HG02970 (cell line): ENCODE data around the gene KLHL35.

ENCODE experiments used
- ATAC-seq: cut with Tn5 transposase; IDR thresholded peaks from one replicate; pipeline ENCODE4 v1.9.1; 2021; ENCODE audit warnings: mild to moderate bottlenecking, moderate library complexity, moderate number of reproducible peaks; ENCODE audit not compliant: unreplicated experiment, low FRiP score

The KLHL35 gene

DNA sequence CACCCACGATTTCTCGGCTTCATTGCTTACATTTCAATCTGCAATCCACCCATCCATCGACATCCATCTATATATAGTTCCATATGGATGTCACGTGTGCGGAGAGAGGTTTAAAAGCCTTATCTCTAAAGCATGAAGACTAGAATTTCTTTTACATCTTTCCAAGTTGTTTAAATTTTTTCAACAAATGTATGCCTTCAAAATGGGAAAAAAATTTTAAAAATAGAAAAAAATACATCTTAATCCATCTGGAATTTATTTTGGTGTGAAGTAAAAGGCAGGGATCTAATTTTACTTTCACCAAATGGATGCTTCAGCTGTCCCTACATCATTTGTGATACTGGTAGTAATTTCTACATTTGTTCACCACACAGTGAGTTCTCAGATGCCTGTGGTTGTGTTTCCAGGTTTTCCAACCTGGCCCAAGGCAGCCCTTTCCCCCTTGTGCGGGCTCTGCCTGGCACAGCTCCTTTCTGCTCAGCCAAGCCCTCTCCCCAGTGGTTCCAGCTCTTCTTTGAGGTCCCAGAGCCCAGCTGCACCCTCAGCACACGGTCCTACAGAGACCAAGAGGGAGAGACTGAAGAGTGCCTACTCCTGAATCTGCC is 37.6 kb upstream of the KLHL35 start:
- ATAC-seq, result no peak

DNA sequence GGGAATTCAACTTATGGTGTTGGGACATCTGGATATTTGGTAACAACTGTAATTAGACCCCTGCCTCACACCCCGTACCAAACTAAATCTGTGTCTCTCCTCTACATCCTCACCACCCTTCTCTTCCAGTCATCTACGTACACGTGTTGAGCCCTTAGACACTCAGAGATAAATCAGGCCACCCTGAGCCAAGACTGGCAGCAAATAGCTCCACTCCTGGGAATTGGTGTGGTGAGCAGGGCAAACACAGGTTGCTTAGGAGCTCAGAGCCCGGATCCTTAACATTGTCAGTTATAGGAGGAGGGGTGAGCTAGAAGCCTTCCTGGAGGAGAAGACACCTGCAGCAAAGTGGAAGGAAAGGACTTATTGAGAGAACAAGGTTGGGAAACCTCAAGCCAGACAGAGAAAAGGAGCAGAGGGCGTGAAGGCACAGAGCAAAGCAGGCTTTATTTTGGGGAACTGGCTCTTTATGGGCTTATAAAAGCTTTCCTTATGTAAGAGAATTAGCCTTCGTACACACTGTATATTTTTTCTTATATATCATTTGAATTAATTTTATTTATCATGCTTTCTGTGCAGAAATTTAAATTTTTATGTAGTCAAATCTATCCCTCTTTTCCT is 36.9 kb upstream of the KLHL35 start:
- no peak for ATAC-seq

DNA sequence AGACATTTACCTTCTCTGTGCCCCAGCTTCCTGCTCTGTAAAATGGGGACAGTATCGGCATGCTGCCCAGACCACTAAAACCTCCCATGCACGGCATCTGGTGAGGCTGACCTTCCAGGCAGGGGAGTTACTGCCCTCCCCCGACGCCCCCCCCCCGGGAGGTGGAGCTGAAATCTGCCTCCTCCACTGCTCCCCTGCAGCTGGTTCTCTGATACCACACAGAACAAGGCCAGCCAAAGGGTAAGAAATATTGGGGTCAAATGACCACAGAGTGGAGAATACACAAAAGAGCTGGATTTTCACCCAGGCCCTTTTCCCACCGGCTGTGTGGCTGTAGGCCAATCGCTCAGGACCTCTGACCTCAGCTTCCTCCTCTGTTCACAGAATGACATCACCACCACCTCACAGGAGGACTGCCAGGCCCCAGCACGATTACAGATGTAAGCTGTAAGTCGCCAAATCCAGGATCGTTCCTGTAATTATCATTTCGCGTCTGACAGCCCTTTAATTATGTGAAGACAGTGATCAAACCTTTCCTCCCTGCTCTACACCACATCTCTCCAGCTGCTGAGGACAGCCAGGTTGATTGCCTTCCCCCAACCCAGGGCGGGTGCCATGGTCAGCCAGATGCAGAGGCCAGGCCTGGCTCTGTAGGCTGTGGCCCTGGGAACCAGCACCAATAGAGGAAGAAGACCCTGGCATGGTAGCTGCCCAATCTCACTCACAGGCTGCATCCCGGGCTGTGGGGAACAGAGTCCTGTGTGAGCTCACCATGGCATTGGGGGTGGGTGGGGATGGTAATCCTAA is 35.7 kb upstream of the KLHL35 start:
- no peak for ATAC-seq

DNA sequence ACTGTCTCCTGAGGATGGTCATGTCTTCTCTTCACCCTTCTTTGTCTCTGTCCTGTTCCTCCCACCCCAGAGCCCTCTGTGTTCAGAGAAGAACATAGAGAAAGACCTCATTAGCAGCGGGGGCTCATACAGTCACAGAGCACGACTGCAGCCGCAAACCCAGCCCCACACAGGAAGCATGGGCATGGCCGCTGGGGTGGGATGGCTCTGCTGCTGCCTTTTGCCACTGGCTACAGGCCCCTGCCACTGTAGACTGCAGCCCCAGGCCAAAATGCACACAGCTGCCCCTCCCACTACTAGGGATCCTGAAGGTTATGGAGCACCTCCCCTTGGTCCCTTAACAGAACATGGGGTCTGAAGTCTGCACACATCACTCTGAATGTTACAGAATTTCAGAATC is 34.9 kb upstream of the KLHL35 start:
- ATAC-seq, result no peak

DNA sequence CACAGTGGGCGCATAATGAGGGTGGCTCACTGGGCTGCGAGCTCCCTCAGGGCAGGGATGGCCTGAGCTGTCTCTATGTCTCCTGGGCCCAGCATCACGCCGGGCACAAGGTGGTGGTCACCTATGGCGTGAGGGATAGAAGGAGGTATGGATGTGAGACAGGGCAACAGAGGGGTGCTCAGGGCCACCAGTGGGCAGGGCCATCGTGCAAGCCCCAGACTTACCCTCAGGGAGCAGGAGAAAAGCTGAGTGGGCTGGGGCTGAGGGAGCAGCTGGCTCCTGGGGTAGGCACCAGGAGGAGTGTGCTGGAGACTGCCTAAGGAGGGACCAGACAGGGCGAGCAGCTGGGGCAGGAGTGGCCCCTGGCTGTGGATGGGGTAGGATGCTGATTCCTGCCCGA is 34.3 kb upstream of the KLHL35 start:
- ATAC-seq, result no peak

DNA sequence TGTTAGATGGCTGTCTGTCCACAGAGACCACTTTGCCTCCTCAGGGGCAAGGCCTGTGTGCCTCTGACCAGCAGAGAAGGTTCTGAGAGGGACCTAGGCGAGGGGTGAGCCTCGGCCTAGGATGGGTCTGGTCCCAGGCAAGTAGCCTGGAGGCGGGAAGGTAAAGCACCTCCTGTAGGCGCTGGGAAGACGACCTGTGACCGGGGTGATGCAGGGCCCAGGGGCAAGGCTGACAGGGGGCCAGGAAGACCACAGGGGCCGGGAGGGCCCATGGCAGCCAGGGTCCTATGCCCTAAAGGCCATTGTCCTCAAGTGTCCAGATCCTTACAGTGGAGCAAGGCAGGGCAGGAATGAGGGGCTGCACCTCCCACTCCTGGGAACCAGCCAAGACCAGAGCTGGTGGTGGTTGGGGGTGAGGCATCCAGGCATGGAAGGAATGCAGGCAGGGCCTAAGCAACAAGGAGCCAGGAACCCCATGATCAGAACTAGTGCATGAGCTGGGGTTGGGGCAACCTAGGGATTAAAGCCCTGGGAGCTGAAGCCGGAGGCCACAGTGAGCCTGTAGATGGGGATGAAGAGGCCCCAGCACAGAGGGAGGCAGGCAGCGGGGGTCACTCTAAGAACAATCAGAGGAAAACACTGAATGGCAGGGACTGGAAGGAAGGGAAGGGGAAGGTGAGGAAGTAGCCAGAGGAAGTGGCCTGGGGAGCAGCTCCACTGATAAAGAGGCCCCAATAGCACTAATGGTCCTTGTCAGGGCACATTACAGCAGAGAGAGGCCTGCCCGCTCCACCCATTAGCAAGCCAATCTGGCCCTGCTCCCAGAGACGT is 32.9 kb upstream of the KLHL35 start:
- no peak for ATAC-seq

DNA sequence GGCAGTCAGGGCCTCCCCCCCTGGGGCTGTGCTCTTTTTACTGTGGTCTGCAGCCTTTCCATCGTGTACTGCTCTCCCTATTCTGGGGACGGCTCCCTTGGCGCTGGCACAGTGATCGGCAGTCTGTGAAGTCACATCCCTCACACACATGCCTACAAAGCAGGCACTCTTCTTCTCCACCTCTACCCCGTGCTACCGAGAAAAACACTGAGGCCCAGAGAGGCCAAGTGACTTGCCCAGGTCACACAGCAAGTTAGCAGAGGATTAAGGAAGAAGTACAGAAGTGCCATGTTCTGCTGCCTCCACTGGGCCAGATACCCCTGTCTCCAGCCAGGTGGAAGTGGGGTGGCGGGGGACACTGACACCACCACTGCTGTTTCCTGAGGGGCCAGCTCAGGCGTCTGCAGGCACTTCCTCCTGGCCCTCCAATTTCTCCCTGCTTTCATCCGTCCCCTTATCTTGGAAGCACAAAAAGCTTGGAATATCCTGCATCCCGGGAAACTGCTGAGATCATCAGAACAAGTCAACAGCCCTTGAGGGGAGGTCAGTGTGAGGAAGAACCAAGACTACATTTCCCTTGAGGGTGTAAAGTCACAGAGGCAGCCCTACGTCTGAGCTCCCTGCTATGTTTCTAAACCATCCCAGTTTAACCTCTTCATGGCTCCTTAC is 30.2 kb upstream of the KLHL35 start:
- no peak for ATAC-seq

DNA sequence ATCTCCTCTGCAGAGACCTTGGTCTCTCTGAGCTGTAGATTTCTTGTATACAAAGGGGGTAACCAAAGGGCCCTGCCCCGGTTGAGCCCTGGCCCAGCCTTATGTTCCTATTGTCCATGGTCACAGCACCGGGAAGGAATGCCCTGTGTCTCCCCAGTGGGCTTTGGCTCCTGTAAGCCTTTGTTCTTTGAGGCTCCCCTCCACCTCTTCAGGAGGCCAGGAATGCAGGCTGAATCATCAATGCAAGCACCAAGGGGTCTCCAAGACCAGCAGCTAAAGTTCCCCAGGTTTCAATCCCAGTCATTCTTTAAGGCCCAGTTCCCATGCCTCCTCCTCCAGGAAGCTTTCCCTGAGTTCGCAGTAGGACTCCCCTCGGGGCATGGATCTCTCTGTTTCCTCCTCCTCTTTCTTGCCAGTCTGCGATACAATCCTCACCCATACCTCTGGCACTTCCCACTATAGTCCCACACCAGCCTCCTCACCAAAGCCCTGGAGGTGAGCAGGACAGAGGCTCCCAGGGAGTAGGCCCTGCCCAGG is 29.2 kb upstream of the KLHL35 start:
- ATAC-seq, result no peak

DNA sequence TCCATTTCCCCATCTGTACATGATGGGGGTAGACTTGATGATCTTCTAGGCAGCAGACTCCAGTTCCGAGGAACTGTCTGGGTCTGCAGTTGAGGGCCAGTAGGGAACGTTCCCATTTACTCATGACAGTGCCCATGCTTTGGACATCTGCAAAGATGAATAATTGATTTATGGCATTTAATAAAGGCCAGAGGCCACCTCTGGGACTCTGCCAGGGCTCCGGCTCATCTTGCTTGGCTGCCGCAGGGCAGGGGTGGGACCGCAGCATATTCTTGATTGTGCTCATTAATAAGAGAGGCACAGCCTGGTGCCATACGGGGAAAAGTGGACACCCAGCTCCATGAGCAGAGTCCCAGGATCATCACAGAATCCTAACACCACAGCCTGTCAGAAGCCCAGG is 28.1 kb upstream of the KLHL35 start:
- no peak for ATAC-seq

DNA sequence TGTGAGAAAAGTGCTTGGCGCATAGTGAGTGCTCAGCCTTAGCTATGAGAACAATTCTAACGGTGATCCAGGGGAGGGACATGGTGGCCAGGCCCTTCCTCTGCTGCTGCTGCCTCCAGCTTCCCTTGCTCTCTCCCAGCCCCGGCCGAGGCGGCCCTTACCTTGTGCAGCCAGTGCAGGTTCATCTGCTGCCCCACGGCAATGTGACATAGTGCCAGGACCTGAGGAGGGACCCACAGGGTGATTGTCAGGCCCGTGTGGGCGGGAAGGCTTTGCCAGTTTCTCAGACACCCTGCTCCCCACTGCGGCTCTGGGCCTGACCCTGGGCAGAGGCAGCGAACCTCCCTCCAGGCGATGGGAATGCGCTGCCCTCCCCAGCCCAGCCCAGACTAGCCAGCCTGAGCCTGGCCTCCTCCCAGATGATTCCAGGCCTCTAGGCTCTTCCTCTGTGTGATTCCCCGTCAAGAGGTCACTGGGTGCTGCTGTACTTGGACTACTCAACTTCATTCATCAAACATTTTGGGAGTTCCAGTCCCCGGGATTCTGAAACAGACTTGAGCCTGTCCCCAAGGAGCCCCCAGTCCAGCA is 23.7 kb upstream of the KLHL35 start:
- ATAC-seq, result no peak

DNA sequence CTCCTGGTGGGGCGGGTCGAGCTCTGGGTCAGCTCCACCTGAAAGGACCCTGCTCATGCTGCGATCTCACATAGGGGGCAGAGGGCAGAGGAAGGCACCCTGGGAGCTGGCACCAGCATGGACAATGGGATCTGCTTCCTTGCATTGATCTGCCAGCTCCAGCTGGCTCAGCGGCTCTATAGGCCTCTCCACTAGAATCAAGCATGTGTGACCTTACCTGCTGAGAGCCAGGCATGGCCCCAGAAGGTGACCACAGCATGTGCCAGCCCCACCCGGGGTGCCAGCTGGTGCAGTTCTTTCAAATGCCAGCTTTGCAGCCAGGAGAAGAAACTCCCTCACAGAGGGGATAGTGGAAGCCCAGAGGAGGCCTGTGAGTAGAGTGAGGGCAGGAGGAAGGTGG is 22.0 kb upstream of the KLHL35 start:
- no peak for ATAC-seq

DNA sequence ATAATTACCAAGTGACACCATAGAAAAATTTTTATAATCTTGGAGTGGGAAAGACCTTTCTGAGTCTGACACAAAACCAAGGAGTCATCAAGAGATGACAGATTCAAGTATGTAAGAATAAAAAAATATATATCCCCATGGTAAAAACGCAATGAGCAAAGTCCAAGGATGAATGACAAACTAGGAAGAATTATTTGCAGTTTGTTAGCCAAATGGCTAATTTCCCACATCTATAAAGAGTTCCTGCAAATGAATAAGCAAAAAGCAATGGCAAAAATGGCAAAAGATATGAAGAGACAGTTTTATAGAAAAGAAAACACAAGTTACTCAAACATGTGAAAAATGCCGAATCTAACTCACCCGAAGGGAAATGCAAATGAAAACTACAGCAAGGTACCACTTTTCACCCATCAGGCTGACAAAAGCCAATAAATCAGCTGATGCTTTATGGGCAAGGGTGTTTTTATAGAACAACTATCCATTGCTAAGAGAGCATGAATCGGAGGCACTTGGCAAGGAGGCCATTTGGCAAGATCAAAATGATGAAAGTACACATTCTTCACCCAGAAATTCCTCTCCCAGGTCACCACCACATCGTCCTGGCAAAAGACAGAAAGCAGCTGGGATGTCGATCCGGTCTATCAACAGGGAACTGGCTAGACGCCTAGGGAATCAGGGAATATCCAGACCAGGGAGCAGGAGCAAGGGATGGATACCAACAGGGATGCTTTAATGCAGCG is 21.1 kb upstream of the KLHL35 start:
- ATAC-seq, result no peak

DNA sequence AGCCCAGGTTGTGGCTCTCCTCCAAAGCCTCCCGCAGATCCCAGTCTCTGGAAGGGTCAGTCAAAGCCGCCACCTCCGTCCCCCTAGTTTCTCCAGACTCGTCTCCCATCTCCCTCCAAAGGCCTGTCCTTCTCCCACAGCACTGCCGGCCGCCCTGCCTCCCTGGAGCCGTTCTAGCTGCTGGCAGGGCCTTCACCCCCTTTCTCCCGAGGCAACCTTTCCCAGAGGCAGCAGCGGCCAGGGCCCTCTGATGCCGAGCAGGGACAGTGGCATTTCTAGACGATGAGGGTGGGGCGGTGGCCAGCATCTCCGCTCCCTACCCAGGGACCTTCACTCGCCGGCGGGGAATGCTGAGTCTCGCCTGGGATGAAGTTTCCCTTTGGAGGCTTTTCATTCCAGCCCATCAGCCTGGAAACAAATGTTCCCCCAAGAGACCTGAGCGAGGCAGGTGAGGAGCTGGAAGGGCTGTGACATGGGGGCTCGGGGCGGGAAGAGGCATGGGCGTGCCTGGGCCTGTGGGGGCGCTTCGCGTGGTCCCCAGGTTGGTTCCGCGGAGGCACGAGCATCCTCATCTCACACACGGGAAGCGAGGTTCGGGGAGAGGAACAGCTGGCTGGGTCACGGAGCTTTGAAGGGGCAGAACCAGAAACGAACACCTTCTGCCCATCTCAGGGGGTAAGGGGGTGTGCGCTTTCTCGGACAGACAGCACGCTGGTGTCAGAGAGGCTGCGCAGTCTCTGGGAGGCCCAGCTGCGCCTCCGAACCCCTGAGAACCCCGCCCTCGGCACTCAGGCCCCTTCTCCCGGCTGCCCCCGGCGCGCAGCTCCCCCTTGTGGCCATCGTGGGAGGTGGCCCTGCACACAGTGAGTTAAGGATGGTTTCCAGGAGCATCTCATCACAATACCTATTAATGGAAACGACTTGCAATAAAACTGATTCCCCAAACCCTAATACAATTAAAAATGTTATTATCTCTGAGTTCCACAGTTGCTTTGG is 18.1 kb upstream of the KLHL35 start:
- no peak for ATAC-seq

DNA sequence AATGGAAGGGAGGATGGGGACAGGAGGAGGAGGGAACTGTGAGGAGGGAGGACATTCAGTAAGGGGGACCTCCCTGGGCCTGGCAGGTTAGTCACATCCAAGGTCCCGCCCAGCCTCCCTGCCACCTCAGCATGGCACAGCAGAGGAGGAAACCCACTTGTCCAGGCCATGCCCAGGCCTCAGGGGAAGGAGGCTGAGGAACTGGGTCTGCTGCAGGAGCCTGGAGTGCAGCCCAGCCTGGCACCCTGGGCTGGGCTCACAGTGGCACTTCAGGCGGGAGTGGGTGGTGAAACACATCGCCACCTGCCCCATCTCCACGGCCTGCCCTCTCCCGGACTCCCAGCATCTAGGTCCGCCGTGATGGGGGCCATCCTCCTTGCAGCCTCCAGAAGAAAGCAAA is 17.2 kb upstream of the KLHL35 start:
- no peak for ATAC-seq

DNA sequence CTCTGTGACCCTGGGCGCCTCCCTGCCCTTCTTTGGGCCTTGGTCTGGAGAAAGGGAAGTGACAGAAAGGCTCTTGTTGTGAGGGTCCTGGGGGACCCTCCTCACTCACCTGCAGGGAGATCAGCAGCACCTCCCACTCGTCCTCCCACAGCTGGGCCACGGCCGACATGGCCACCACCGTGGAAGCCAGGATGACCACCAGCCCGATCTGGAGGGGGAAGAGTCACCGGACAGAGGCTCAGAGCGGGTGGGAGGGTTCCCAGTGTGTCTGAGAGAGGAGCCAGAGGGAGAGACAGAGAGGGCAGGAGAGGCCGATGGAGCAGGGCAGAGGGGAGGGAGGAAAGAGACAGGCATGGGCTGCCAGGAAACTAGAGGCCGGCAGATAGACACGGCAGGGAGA is 16.8 kb upstream of the KLHL35 start:
- no peak for ATAC-seq

DNA sequence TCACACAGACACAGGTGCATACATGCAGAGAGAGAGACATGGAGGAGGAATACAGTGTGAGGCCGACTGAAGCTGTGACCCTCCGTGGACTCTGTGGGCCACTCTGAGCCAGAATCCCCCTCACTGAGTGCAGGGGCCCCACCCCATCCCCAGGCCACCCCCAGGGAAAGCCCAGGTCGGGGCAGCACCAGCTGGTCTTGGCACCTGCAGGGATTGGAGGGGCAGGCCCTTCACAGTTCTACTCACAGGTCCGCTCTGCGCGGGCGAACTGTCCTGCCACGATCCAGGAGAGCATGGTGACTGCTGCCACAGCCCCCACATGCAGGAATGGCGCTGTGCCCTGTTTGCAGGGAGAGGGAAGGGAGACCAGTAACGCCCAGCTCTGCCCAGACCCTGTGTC is 16.3 kb upstream of the KLHL35 start:
- ATAC-seq, result no peak

DNA sequence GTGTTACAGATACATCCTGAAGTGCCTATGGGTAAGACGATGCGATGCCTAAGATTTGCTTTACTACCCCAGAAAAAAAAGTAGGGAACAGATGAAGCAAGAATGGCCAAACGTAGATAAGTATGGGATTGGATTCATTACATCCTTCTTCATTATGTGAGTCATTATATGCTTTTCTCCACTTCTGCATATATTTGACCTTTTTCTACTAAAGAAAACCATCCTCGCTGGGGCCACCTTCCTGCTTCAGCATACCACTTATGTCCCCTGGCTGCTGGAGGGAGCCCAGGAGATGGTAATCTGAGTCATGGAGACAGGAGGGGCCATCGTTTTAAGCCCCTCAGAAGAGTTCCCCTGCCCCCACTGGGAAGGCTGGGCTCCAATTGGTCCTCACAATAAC is 14.4 kb upstream of the KLHL35 start:
- no peak for ATAC-seq

DNA sequence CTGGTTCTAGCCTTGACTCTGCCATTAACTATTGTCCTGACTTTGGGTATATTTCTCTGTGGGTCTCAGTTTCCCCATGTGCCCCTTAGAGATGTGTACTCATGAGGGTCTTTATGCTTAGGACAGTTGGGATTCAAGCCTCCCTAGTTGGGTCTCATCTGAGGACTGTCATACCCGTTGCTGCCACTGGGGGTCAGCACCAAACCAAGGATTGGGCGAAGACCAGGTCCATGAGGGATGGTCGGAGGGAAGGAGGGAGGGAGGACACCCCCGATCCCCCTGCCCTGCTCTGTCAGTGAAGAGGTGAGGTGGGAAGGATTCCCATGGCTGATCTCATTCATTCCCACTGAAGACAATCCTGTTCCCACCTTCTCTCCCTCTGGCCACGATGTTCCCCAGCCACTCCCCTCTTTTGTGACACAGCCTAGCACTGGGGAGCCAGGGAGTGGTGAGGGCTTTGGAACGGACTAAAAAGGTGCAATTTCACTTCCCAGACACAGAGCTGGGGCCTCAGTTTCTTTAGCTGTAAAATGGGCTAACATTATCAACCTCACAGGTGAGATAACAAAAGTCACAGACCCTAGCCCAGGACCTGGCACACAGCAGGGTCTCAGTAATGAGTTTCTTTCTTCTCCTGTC is 12.4 kb upstream of the KLHL35 start:
- no peak for ATAC-seq
